ENCODE measurements around the gene PTGDR2. TPM values are rescaled to one million over a fixed set of nuclear protein-coding genes. Genes with fewer than 3 reads are reported as not detected.

Gene PTGDR2
- total RNA-seq, 1 experiment from 2014 or later: 0.12 TPM

DNA sequence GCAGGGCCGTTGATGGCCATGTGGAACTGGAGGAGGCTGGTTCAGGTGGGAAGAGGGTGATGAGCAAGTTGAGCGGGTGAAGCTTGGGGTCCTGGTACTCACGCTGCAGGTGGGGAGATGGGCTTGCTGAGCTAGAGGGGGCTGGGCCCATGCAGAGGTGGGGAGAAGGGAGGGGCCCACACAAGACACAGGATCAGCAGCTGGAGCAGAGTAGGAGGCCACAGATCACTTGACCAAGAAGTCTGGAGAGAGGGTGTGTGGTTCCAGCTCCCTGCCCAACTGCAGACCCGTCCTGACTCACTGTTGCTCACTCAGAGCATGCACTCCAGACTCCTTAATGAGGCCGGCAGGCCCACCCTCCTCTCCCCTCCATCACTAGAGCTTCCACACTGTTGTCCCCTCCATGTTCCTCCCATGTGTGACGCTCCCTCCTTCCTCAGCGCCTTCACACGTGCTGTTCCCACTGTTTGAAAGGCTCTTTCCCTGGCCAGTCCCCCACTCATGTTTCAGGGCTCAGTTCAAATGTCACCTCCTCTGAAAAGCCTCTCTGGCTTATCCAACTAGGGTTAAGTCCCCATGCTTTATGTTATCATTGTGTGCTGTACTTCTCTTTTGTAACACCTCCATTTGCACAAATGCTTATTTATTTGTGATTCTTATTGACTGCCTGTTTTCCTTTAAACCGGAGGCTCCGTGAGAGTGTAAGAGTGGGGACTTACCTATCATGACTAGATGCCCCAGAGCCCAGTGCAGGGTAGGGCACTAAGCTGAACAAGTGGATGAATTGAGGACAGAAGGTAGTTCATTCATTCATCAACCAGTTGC is 11.5 kb downstream of the PTGDR2 start:
- TF ChIP-seq SIN3A (IDR thresholded peaks at IDR 0.05; ENCODE audit: low read depth) (no peak), POLR2AphosphoS5 (IDR thresholded peaks at IDR 0.05; ENCODE audit: low read depth, low read length) (no peak), ZNF274 (IDR thresholded peaks at IDR 0.05; ENCODE audit: low read depth, low read length) (no peak)
- intact Hi-C loops (cut with micrococcal nuclease): no loop called here
- no peaks in the 10 kb centered on the region for H3K9me2 ChIP-seq (ENCODE audit: insufficient read depth)
- peaks cover 13 to 23% of the 10 kb centered on the region in 2 experiments for H3K4me1 ChIP-seq (ENCODE audit: control insufficient read depth in 1 of 2, insufficient read depth in 2 of 2, low read length in 2 of 2)
- peak overlapping the region in 1 of 2 experiments; percentile 92; a peak in 3 of 4 replicates for H3K4me3 ChIP-seq (replicated peaks in 1 of 2; ENCODE audit: low read depth in 1 of 2, low read length in 2 of 2)
- H3K4me2 ChIP-seq (ENCODE audit: low read length): peak overlapping the region; percentile 79
- peaks cover 60% of the 10 kb centered on the region for H3K79me2 ChIP-seq (ENCODE audit: insufficient read depth, low read length)
- H3K27ac ChIP-seq (ENCODE audit: low read depth, low read length): no peak overlapping the region
- DNase-seq (ENCODE audit: low read depth, low spot score): no peak
- BruUV-seq (replicated peaks): no TSS peak
- H3K9ac ChIP-seq (ENCODE audit: low read length): peak overlapping the region; percentile 98
- H3K9me3 ChIP-seq (ENCODE audit: control insufficient read depth in 1 of 2, insufficient read depth in 1 of 2, low read depth in 1 of 2, low read length in 2 of 2): no peaks in the 10 kb centered on the region
- H3K36me3 ChIP-seq (ENCODE audit: control insufficient read depth in 1 of 2, insufficient read depth in 2 of 2, low read length in 2 of 2): peaks cover 13 to 41% of the 10 kb centered on the region in 2 experiments
- ATAC-seq: no peak
- H3K27me3 ChIP-seq (ENCODE audit: insufficient read depth, low read length): no peaks in the 10 kb centered on the region
- POLR2A ChIA-PET: no interaction called here
- CTCF ChIA-PET: interaction anchor here (1.2 to 2.0 kb wide), 2 partner anchors 43 kb away, joined by 4 to 5 read pairs; no protein-coding TSS in a partner anchor
- no peak overlapping the region for H2AFZ ChIP-seq (ENCODE audit: low read depth, low read length, poor library complexity, severe bottlenecking)
- no peaks in the 10 kb centered on the region for H4K20me1 ChIP-seq (ENCODE audit: insufficient read depth)
- RAD21 ChIA-PET (ENCODE audit: low non-redundant PET in 1 of 2, low total read pairs in 2 of 2, uncharacterized antibody in 2 of 2, unreplicated experiment in 2 of 2): no interaction called here

DNA sequence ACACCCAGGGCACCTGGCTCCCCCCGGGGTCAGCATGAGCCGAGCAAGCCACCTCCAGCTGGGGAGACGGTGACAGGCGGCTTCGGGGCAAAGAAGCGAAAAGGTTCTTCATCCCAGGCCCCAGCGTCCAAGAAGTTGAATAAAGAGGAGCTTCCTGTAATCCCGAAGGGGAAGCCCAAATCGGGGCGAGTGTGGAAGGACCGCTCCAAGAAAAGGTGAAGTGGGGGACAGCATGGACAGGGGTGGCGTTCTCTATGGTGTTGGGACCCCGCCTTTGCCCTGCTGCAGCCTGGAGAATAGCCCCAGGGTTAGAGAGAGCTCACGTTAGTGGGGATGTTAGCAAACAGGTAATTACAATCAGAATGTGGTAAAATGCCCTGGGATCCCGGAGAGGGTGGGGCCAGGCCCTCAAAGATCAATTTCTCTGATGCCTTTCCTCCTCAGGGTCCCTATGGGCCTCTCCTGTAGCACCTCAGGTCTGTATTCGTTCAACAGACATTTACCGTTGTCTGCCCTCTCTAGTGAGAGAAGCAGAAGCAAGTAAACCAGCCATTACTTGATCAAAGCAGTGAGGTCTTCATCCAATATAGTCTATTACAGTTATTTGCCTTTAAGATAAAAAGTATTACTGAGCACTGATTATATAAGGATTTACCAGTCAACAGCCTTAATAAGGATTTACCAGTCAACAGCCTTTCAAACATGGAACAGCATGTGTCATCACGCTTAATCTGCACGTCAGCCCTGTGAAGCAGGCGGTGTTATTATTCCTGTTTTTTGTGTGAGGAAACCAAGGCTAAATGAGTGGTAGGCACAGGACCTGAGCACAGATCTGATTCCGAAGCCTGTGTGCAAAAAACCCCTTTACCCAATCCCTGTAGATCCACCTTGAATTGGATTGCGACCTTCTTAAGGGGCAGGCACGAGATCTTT is 12.8 kb downstream of the PTGDR2 start:
- Histone ChIP-seq H2AFZ (ENCODE audit: low read depth, low read length, poor library complexity, severe bottlenecking) (no peak overlapping the region), H3K9ac (ENCODE audit: low read length) (peak overlapping the region; percentile 98), H4K20me1 (ENCODE audit: insufficient read depth) (no peaks in the 10 kb centered on the region), H3K9me2 (ENCODE audit: insufficient read depth) (no peaks in the 10 kb centered on the region), H3K4me2 (ENCODE audit: low read length) (peak overlapping the region; percentile 79), H3K27me3 (ENCODE audit: insufficient read depth, low read length) (no peaks in the 10 kb centered on the region), H3K27ac (ENCODE audit: low read depth, low read length) (peak overlapping the region; percentile 74), H3K9me3 (ENCODE audit: control insufficient read depth in 1 of 2, insufficient read depth in 1 of 2, low read depth in 1 of 2, low read length in 2 of 2) (no peaks in the 10 kb centered on the region), H3K36me3 (ENCODE audit: control insufficient read depth in 1 of 2, insufficient read depth in 2 of 2, low read length in 2 of 2) (peaks cover 8 to 33% of the 10 kb centered on the region in 2 experiments; a peak in 3 of 4 replicates), H3K4me1 (ENCODE audit: control insufficient read depth in 1 of 2, insufficient read depth in 2 of 2, low read length in 2 of 2) (peaks cover 13 to 23% of the 10 kb centered on the region in 2 experiments), H3K79me2 (ENCODE audit: insufficient read depth, low read length) (peaks cover 60% of the 10 kb centered on the region), H3K4me3 (replicated peaks in 1 of 2; ENCODE audit: low read depth in 1 of 2, low read length in 2 of 2) (peak overlapping the region; percentile 92 to 96)
- CTCF ChIA-PET: interaction anchor here (0.9 to 2.0 kb wide), 2 partner anchors 45 to 57 kb away, joined by 3 to 5 read pairs; no protein-coding TSS in a partner anchor
- POLR2A ChIA-PET: no interaction called here
- no peak for ATAC-seq
- BruUV-seq (replicated peaks): no TSS peak
- no peak for DNase-seq (ENCODE audit: low read depth, low spot score)
- RAD21 ChIA-PET (ENCODE audit: low non-redundant PET in 1 of 2, low total read pairs in 2 of 2, uncharacterized antibody in 2 of 2, unreplicated experiment in 2 of 2): no interaction called here
- intact Hi-C loops (cut with micrococcal nuclease): no loop called here
- TF ChIP-seq YY1 (IDR thresholded peaks at IDR 0.05; ENCODE audit: extremely low read depth, insufficient replicate concordance, low read depth, low read length) (no peak), SP1 (IDR thresholded peaks at IDR 0.05; ENCODE audit: low read depth) (no peak), EZH2phosphoT487 (IDR thresholded peaks at IDR 0.05; ENCODE audit: borderline replicate concordance) (no peak), POLR2AphosphoS5 (IDR thresholded peaks at IDR 0.05; ENCODE audit: low read depth, low read length) (no peak), FOSL1 (IDR thresholded peaks at IDR 0.05; ENCODE audit: low read depth) (no peak), POLR2A (IDR thresholded peaks at IDR 0.05; ENCODE audit: borderline replicate concordance, extremely low read depth, insufficient read depth, insufficient read length) (no peak), RAD21 (IDR thresholded peaks at IDR 0.05; ENCODE audit: low read depth) (no peak), SRF (IDR thresholded peaks at IDR 0.05; ENCODE audit: low read depth) (no peak)
- TF ChIP-seq, protein P1, sequence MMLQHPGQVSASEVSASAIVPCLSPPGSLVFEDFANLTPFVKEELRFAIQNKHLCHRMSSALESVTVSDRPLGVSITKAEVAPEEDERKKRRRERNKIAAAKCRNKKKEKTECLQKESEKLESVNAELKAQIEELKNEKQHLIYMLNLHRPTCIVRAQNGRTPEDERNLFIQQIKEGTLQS (IDR thresholded peaks at IDR 0.05): no peak
- TF ChIP-seq, protein P2, sequence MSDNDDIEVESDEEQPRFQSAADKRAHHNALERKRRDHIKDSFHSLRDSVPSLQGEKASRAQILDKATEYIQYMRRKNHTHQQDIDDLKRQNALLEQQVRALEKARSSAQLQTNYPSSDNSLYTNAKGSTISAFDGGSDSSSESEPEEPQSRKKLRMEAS (IDR thresholded peaks at IDR 0.05): no peak
- TF ChIP-seq, protein P3, sequence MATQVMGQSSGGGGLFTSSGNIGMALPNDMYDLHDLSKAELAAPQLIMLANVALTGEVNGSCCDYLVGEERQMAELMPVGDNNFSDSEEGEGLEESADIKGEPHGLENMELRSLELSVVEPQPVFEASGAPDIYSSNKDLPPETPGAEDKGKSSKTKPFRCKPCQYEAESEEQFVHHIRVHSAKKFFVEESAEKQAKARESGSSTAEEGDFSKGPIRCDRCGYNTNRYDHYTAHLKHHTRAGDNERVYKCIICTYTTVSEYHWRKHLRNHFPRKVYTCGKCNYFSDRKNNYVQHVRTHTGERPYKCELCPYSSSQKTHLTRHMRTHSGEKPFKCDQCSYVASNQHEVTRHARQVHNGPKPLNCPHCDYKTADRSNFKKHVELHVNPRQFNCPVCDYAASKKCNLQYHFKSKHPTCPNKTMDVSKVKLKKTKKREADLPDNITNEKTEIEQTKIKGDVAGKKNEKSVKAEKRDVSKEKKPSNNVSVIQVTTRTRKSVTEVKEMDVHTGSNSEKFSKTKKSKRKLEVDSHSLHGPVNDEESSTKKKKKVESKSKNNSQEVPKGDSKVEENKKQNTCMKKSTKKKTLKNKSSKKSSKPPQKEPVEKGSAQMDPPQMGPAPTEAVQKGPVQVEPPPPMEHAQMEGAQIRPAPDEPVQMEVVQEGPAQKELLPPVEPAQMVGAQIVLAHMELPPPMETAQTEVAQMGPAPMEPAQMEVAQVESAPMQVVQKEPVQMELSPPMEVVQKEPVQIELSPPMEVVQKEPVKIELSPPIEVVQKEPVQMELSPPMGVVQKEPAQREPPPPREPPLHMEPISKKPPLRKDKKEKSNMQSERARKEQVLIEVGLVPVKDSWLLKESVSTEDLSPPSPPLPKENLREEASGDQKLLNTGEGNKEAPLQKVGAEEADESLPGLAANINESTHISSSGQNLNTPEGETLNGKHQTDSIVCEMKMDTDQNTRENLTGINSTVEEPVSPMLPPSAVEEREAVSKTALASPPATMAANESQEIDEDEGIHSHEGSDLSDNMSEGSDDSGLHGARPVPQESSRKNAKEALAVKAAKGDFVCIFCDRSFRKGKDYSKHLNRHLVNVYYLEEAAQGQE (IDR thresholded peaks at IDR 0.05; ENCODE audit: low read depth): no peak

All from HCT116 (cell line).